Endodermal cell (in vitro differentiated cells): ENCODE data around the gene ERVH48-1. TPM values are rescaled to one million over a fixed set of nuclear protein-coding genes. Genes with fewer than 3 reads are reported as not detected.
"Not testable (repeated sequence)": the region's sequence is repeated elsewhere in the genome, so short reads cannot be mapped to it uniquely, and the experiment has no call there.

Source experiments
- DNase-seq: peaks from one replicate; pipeline ENCODE4 v3.0.0-alpha.2; 2017
- H3K27ac ChIP-seq: 2 replicates; pipeline ENCODE4 v1.5.1; 2013; ENCODE audit warnings: mild to moderate bottlenecking, low read depth, low read length, moderate library complexity
- H3K27me3 ChIP-seq: 2 replicates; pipeline ENCODE4 v1.6.1; 2013; ENCODE audit warnings: mild to moderate bottlenecking, low read length, moderate library complexity; ENCODE audit not compliant: insufficient read depth, control insufficient read depth, poor library complexity, severe bottlenecking
- H3K36me3 ChIP-seq: 2 replicates; pipeline ENCODE4 v1.7.0; 2013; ENCODE audit warnings: mild to moderate bottlenecking, low read length, moderate library complexity; ENCODE audit not compliant: control insufficient read depth, insufficient read depth
- H3K4me1 ChIP-seq: one replicate; pipeline ENCODE4 v1.7.0; 2013; ENCODE audit warnings: low read length; ENCODE audit not compliant: control insufficient read depth, insufficient read depth
- H3K4me3 ChIP-seq: 2 replicates; pipeline ENCODE4 v1.5.1; 2013; ENCODE audit warnings: mild to moderate bottlenecking, low read length, moderate library complexity
- H3K9ac ChIP-seq: 2 replicates; pipeline ENCODE4 v1.6.1; 2013; ENCODE audit warnings: mild to moderate bottlenecking, low read length, moderate library complexity; ENCODE audit not compliant: poor library complexity, severe bottlenecking; ENCODE audit errors: extremely low read depth
- H3K9me3 ChIP-seq: 2 replicates; pipeline ENCODE4 v1.6.1; 2013; ENCODE audit warnings: mild to moderate bottlenecking, low read length, moderate library complexity; ENCODE audit not compliant: control insufficient read depth
- H3K27ac Mint-ChIP-seq: 2 replicates; pipeline ENCODE4 v1.8.0; 2020; ENCODE audit warnings: mixed read lengths
- H3K27me3 Mint-ChIP-seq: 2 replicates; pipeline ENCODE4 v1.8.0; 2021; ENCODE audit warnings: mild to moderate bottlenecking, mixed read lengths; ENCODE audit not compliant: insufficient read depth
- H3K36me3 Mint-ChIP-seq: 2 replicates; pipeline ENCODE4 v1.8.0; 2020; ENCODE audit warnings: low read depth, mixed read lengths
- H3K4me1 Mint-ChIP-seq: 2 replicates; pipeline ENCODE4 v1.8.0; 2020; ENCODE audit warnings: mixed read lengths
- H3K4me3 Mint-ChIP-seq: 2 replicates; pipeline ENCODE4 v1.8.0; 2020; ENCODE audit warnings: mild to moderate bottlenecking, moderate library complexity, mixed read lengths
- H3K9me3 Mint-ChIP-seq: 2 replicates; pipeline ENCODE4 v1.8.0; 2020; ENCODE audit warnings: mild to moderate bottlenecking, mixed read lengths
- CTCF ChIP-seq: fragments of 200-600 bp; sonication (generic); conservative IDR thresholded peaks from 2 replicates; pipeline ENCODE4 v1.5.0; 2021; ENCODE audit warnings: antibody characterized with exemption, mild to moderate bottlenecking
- WGBS, 2 experiments: methylation state at CpG; one replicate each; pipeline versions ENCODE4 v1.1.5 to v1.1.7; 2013; ENCODE audit warnings: missing lambda C conversion rate in 2 of 2, mixed read lengths in 1 of 2; ENCODE audit not compliant: insufficient coverage in 1 of 2, insufficient read length in 1 of 2; 5-methylcytosine and 5-hydroxymethylcytosine counted together
- total RNA-seq, 2 donors: library from RNA; stranded (reverse); fragmentation: NEBNext Ultra II Directional in 1 of 2; extraction: Animal tissue kit (Norgen Biotek cat#: 25700) in 1 of 2; gene quantifications; 2 replicates in 1 of 2; 3 replicates in 1 of 2; pipeline ENCODE4 v1.2.1, GENCODE V29; 2021

The ERVH48-1 gene
- total RNA-seq, 2 donors from 2014 or later: 34.0 to 186 TPM

- WGBS, 2 experiments: 90 to 94% methylated on average over 6 of the region's 6 CpGs
- Histone ChIP-seq H3K4me1 (peaks cover 11% of the 10 kb centered on the region), H3K27me3 (no peaks in the 10 kb centered on the region), H3K9ac (no peak overlapping the region), H3K27ac (no peak overlapping the region), H3K36me3 (peaks cover 34% of the 10 kb centered on the region), H3K4me3 (no peak overlapping the region), H3K9me3 (peaks cover 16% of the 10 kb centered on the region)
- TF ChIP-seq CTCF: no peak
- DNase-seq: peak; percentile 35
- no peaks in the 10 kb centered on the region for H3K27me3 Mint-ChIP-seq
- H3K4me1 Mint-ChIP-seq: peaks cover 52% of the 10 kb centered on the region
- no peak overlapping the region for H3K4me3 Mint-ChIP-seq
- peaks cover 50% of the 10 kb centered on the region for H3K36me3 Mint-ChIP-seq
- no peak overlapping the region for H3K27ac Mint-ChIP-seq
- H3K9me3 Mint-ChIP-seq: peaks cover 2% of the 10 kb centered on the region
These were observed 16.3 kb upstream of the ERVH48-1 start for GRCh38 chr21:42941696-42942085.

GRCh38 chr21:42939582-42940413 lies 14.4 kb upstream of the ERVH48-1 start:
- peaks cover 37% of the 10 kb centered on the region for H3K36me3 Mint-ChIP-seq
- H3K4me1 ChIP-seq: peaks cover 11% of the 10 kb centered on the region
- H3K9me3 ChIP-seq: peaks cover 16% of the 10 kb centered on the region
- peak overlapping the region; percentile 22 for H3K27ac Mint-ChIP-seq
- H3K4me3 ChIP-seq: no peak overlapping the region
- no peak overlapping the region for H3K4me3 Mint-ChIP-seq
- 87 to 93% methylated on average over 14 to 16 of the region's 16 CpGs for WGBS, 2 experiments
- no peaks in the 10 kb centered on the region for H3K27me3 Mint-ChIP-seq
- no peaks in the 10 kb centered on the region for H3K27me3 ChIP-seq
- H3K27ac ChIP-seq: no peak overlapping the region
- TF ChIP-seq CTCF: no peak
- H3K9ac ChIP-seq: no peak overlapping the region
- peaks cover 61% of the 10 kb centered on the region for H3K4me1 Mint-ChIP-seq
- H3K36me3 ChIP-seq: peaks cover 35% of the 10 kb centered on the region
- H3K9me3 Mint-ChIP-seq: peaks cover 2% of the 10 kb centered on the region
- peak; percentile 35 for DNase-seq

- H3K4me1 ChIP-seq: peaks cover 14% of the 10 kb centered on the region
- not testable (repeated sequence) for H3K27ac ChIP-seq
- H3K4me1 Mint-ChIP-seq: peaks cover 73% of the 10 kb centered on the region
These were observed 13.2 kb upstream of the ERVH48-1 start for GRCh38 chr21:42938606-42938995.

More at GRCh38 chr21:42938606-42938995, 13.2 kb upstream of the ERVH48-1 start:
- 85 to 87% methylated on average over 6 of the region's 6 CpGs for WGBS, 2 experiments
- peak; percentile 28 for TF ChIP-seq CTCF
- Histone ChIP-seq H3K4me3 (peak overlapping the region; percentile 59), H3K36me3 (peaks cover 37% of the 10 kb centered on the region), H3K9me3 (peaks cover 16% of the 10 kb centered on the region)
- H3K27me3 Mint-ChIP-seq, H3K9me3 Mint-ChIP-seq, H3K27me3 ChIP-seq, H3K9ac ChIP-seq: not testable (repeated sequence)
- Mint-ChIP-seq H3K27ac (peak overlapping the region; percentile 98), H3K4me3 (peak overlapping the region; percentile 13), H3K36me3 (peaks cover 34% of the 10 kb centered on the region)
- peak; percentile 60 for DNase-seq
